ENCODE measurements around the gene ZNF14. TPM values are rescaled to one million over a fixed set of nuclear protein-coding genes. Genes with fewer than 3 reads are reported as not detected.

The ZNF14 gene
- total and polyA plus RNA-seq, 10 of the 15 experiments (the other 5 are each of a cell fraction or from before 2014, with no cell fraction given) = 2.5 to 7.2 (median 4.6) TPM

GRCh38 chr19:19738564-19738963, 5.7 kb upstream of the ZNF14 start (continued):
- TF ChIP-seq BCLAF1 (IDR thresholded peaks at IDR 0.05) (no peak), TARDBP (IDR thresholded peaks at IDR 0.05; ENCODE audit: borderline replicate concordance) (no peak), IKZF1 (conservative IDR thresholded peaks at IDR 0.05) (no peak), POLR2AphosphoS5 (IDR thresholded peaks at IDR 0.05; ENCODE audit: low read length) (no peak), ZBTB33 (IDR thresholded peaks at IDR 0.05) (no peak), HSF1 (IDR thresholded peaks at IDR 0.05; ENCODE audit: low read depth, low read length) (no peak)

Measured in GM12878 (cell line).